Gastrocnemius medialis (tissue), 4 donors: ENCODE measurements around the gene GLIS2. TPM values are rescaled to one million over a fixed set of nuclear protein-coding genes. Genes with fewer than 3 reads are reported as not detected.

ENCODE experiments used
- ATAC-seq, 2 donors: fragments of 150-250 bp; one replicate each; pipeline ENCODE4 v1.9.1; 2016
- DNase-seq, 2 donors: peaks; one replicate each; pipeline ENCODE4 v3.0.0-alpha.2; 2019
- H3K27ac ChIP-seq, 4 donors: fragments of 200-600 bp; sonication (generic); 1 replicate in 1 of 4; 2 replicates in 3 of 4; pipeline ENCODE4 v1.5.1; 2016 to 2018; ENCODE audit warnings: mild to moderate bottlenecking in 2 of 4, moderate library complexity in 1 of 4
- H3K27me3 ChIP-seq, 3 donors: fragments of 200-600 bp; sonication (generic) in 2 of 3; 1 replicate in 1 of 3; 2 replicates in 2 of 3; pipeline versions ENCODE4 v1.5.1 to v1.6.0; 2016 to 2019; ENCODE audit warnings: mild to moderate bottlenecking in 1 of 3, moderate library complexity in 1 of 3
- H3K36me3 ChIP-seq, 2 donors: fragments of 200-600 bp; sonication (generic) in 1 of 2; one replicate each; pipeline ENCODE4 v1.5.1; 2017 to 2018
- H3K4me1 ChIP-seq, 2 donors: fragments of 200-600 bp; sonication (generic) in 1 of 2; one replicate each; pipeline ENCODE4 v1.5.1; 2016 to 2017; ENCODE audit warnings: mild to moderate bottlenecking in 2 of 2
- H3K4me3 ChIP-seq, 4 donors: fragments of 200-600 bp; sonication (generic) in 3 of 4; 1 replicate in 1 of 4; 2 replicates in 3 of 4; pipeline ENCODE4 v1.5.1; 2016 to 2019; ENCODE audit warnings: mild to moderate bottlenecking in 2 of 4
- H3K9me3 ChIP-seq, 3 donors: fragments of 200-600 bp; sonication (generic) in 2 of 3; 1 replicate in 1 of 3; 2 replicates in 2 of 3; pipeline ENCODE4 v1.5.1; 2016 to 2019
- CTCF ChIP-seq, 5 experiments: fragments of 450-650 bp in 3 of 5; fragments of 200-600 bp in 2 of 5; sonication (generic) in 2 of 5; IDR thresholded peaks in 4 of 5; conservative IDR thresholded peaks in 1 of 5; 1 replicate in 4 of 5; 2 replicates in 1 of 5; pipeline ENCODE4 v1.5.1; 2016 to 2019; ENCODE audit warnings: antibody characterized with exemption in 5 of 5, mild to moderate bottlenecking in 3 of 5, moderate library complexity in 3 of 5
- POLR2A ChIP-seq, 2 donors: fragments of 450-650 bp; IDR thresholded peaks; one replicate each; pipeline ENCODE4 v1.6.1; 2017; ENCODE audit warnings: antibody characterized with exemption in 2 of 2, mild to moderate bottlenecking in 2 of 2, moderate library complexity in 2 of 2
- in situ Hi-C, 4 donors: fragments of 200-750 bp; cut with MboI; loops; one replicate each; pipeline versions ENCODE4 v1.15.0 to v1.8.0; 2017; ENCODE audit warnings: low sequenced_read_pairs in 4 of 4
- intact Hi-C: fragments of 100-400 bp; cut with DNase I; formaldehyde crosslinking; loops from one replicate; pipeline ENCODE4 v1.15.1; 2023; ENCODE audit warnings: low total_unique reads
- total RNA-seq, 4 donors: library from RNA; depleted of rRNA; stranded (reverse); fragments of >200 nt; gene quantifications; one replicate each; pipeline versions ENCODE4 v1.1.0 to v1.2.3, GENCODE V29; 2016

Gene GLIS2
- total RNA-seq, 4 donors from 2014 or later, result 0.81 to 0.95 (median 0.95) TPM; not detected in 1

- no peak for TF ChIP-seq POLR2A (IDR thresholded peaks at IDR 0.05)
- Histone ChIP-seq H3K27me3 (no peaks in the 10 kb centered on the region), H3K27ac (peak overlapping the region in 3 of 4 donors; percentile 7 to 16 (median 15)), H3K9me3 (no peaks in the 10 kb centered on the region), H3K36me3 (no peaks in the 10 kb centered on the region), H3K4me3 (no peak overlapping the region), H3K4me1 (peaks cover 8 to 21% of the 10 kb centered on the region in 2 donors)
- intact Hi-C loops, result no loop called here
- in situ Hi-C loops, result no loop called here
- ATAC-seq (no peak), DNase-seq (no peak)
These were observed 67.0 kb downstream of the GLIS2 start for GRCh38 chr16:4382795-4383357.

DNA sequence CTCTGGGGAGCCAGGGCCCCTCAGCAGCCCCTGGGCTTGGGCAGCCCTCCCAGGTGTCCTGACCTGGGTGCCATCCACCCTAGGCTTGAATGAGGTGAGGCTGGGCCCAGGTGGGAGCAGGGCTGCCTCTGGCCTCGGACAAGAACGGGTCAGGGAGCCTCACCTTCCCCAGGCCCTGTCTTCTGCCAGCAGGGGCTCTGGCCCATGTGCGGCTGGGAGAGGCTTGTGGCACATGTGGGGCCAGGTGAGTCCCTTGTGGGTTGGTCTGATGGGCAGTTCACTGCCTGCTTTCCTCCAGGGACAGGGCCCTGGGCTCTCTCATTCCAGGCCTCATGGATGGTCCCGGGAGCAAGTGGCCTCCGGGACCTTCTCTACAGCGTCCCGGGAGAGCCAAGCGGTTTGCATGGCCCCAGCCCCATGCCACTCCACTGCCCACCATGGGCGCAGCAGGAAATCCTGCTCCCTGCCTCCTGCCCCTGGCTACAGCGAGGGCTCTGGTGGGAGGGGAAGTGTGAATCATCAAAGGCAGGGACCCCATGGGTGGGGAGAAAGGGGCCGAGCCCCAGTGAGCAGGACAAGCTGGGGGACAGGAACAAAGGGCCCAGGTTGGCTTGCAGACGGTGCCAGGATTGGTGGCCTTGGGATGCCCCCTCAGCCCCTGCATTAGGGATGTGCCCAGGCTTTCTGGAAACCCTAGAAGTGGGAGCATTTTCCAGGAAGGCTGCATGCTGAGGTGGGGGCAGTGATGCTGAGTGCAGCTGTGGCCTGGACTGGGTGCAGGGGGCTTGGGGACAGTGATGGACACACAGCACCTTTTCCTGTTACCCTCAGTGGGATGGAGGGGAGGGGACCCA lies 68.0 kb downstream of the GLIS2 start:
- DNase-seq (no peak), ATAC-seq (no peak)
- Histone ChIP-seq H3K4me3 (no peak overlapping the region), H3K4me1 (peaks cover 0 to 17% of the 10 kb centered on the region in 2 donors), H3K27me3 (no peaks in the 10 kb centered on the region), H3K9me3 (no peaks in the 10 kb centered on the region), H3K27ac (peak overlapping the region in 3 of 4 donors; percentile 3 to 15 (median 7)), H3K36me3 (no peaks in the 10 kb centered on the region)
- TF ChIP-seq CTCF (IDR thresholded peaks at IDR 0.05 in 4 of 5, conservative IDR thresholded peaks at IDR 0.05 in 1 of 5), result no peak
- intact Hi-C loops, result no loop called here
- in situ Hi-C loops, result no loop called here

GRCh38 chr16:4384509-4384942 lies 68.7 kb downstream of the GLIS2 start:
- Histone ChIP-seq H3K4me3 (no peak overlapping the region), H3K9me3 (no peaks in the 10 kb centered on the region), H3K27ac (no peak overlapping the region), H3K36me3 (no peaks in the 10 kb centered on the region), H3K4me1 (peaks cover 0 to 17% of the 10 kb centered on the region in 2 donors), H3K27me3 (no peaks in the 10 kb centered on the region)
- TF ChIP-seq CTCF (IDR thresholded peaks at IDR 0.05 in 4 of 5, conservative IDR thresholded peaks at IDR 0.05 in 1 of 5) (no peak), POLR2A (IDR thresholded peaks at IDR 0.05) (no peak)
- in situ Hi-C loops, result no loop called here
- DNase-seq (no peak), ATAC-seq (no peak)
- intact Hi-C loops, result no loop called here

- no peak for ATAC-seq
- no peak for DNase-seq
- no peaks in the 10 kb centered on the region for H3K27me3 ChIP-seq
- H3K4me1 ChIP-seq, result peaks cover 0 to 17% of the 10 kb centered on the region in 2 donors
- H3K9me3 ChIP-seq, result no peaks in the 10 kb centered on the region
- no peaks in the 10 kb centered on the region for H3K36me3 ChIP-seq
- TF ChIP-seq POLR2A (IDR thresholded peaks at IDR 0.05) (no peak), CTCF (IDR thresholded peaks at IDR 0.05 in 4 of 5, conservative IDR thresholded peaks at IDR 0.05 in 1 of 5) (no peak)
- intact Hi-C loops (no loop called here), in situ Hi-C loops (no loop called here)
- H3K27ac ChIP-seq, result peak overlapping the region in 2 of 4 donors; percentile 51 to 79
- H3K4me3 ChIP-seq, result no peak overlapping the region
These were observed 69.4 kb downstream of the GLIS2 start for GRCh38 chr16:4385066-4385788.
